Measurements from ENCODE around the gene AFF3. TPM values are rescaled to one million over a fixed set of nuclear protein-coding genes. Genes with fewer than 3 reads are reported as not detected.

The AFF3 gene
- total RNA-seq, 1 experiment from 2014 or later: not detected

DNA sequence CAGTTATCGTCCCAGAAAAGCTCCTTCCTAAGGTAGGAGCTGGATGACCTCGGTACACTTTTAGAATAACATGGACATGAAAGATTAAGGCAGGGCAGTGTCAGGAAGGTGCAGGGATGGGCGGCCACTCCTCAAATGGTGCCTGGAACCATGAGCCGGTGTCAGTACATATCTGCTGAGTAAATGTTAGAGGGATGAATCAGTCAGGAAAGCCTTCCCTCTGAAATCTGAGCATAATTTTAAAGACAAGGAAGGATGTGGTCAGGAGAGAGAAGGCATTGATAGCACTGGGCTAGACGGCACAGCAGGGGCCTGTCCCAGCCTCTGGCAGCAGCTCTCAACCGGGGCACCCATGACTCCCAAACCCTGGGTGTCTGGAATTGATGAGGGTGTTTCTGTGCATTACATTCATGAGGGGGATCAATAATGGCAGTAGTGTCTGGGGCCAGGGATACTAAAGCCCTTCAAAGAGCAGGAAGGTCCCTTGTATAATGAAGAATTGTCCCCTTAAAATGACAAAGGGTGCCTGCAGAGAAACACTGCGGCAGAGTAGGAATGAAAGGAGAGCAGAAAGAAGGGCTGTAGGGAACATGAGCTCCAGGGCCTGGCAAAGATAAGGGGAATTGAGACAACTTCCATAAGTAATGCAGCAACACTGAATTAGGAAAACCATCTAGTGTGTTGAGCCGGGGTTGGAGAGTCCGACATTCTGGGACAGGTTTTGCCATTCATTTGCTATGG lies 490.3 kb downstream of the AFF3 start:
- H3K4me2 ChIP-seq: no peak overlapping the region

DNA sequence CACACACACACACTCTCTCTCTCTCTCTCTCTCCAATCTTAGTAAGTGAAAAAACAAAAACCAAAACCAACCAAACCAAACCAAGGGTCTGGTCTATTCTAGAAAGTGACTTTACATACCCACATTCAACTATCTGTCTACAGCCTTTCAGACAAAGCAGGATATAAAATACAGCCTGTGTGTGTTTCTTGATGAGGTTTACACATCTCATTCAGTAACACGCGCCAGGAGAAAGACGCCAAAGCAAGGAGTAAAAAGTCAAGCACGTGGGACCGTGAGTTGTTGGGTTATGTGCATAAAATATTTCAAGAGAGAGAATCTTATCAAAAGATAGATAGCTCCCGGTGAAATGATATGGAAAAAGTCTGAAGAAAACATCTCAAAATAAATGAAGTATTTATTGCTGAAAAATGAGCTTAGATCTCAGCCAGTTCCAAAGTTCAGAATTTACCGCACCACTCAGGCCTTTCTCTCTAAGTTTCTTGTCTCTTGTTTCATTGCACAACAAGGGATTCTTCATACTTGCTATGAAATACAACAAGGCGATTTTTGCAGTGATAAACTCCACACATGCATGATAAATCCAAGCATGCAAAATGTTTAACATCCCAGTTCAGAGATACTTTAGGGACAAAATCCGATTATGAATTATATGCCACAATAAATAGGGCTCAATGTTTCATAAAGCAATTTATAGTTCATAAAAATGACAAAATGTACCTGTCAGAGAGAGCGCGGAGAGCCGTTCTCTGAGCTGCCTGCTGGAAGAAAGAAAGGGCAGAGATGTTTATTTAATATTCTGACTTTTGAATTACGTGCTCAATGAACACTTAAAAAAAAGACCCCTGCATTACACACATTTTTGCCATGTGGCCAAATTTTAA lies 493.2 kb downstream of the AFF3 start:
- no TSS peak for BruUV-seq (replicated peaks)
- H4K20me1 ChIP-seq (ENCODE audit: insufficient read depth): no peaks in the 10 kb centered on the region; the same call in 1 of the 2 replicates
- H3K9me3 ChIP-seq (ENCODE audit: insufficient read depth, low read depth): no peaks in the 10 kb centered on the region
- H2AFZ ChIP-seq: no peak overlapping the region
- POLR2A ChIA-PET (ENCODE audit: unreplicated experiment): interaction anchor here (0.5 kb wide), 1 partner anchor 105 kb away, joined by 8 read pairs; no protein-coding TSS in a partner anchor
- H3K9me2 ChIP-seq (ENCODE audit: insufficient read depth): no peaks in the 10 kb centered on the region
- H3K4me1 ChIP-seq (replicated peaks; ENCODE audit: insufficient read depth): no peaks in the 10 kb centered on the region
- H3F3A ChIP-seq (ENCODE audit: insufficient read depth, low read depth): no peaks in the 10 kb centered on the region
- H3K79me2 ChIP-seq (ENCODE audit: low read depth): no peaks in the 10 kb centered on the region
- H3K4me3 ChIP-seq: no peak overlapping the region
- H3K4me2 ChIP-seq: no peak overlapping the region
- H3K27me3 ChIP-seq (ENCODE audit: insufficient read depth, low read depth): peaks cover 92% of the 10 kb centered on the region
- H3K27ac ChIP-seq: no peak overlapping the region
- intact Hi-C loops (cut with micrococcal nuclease; ENCODE audit: unreplicated experiment): no loop called here
- TF ChIP-seq, protein P1, sequence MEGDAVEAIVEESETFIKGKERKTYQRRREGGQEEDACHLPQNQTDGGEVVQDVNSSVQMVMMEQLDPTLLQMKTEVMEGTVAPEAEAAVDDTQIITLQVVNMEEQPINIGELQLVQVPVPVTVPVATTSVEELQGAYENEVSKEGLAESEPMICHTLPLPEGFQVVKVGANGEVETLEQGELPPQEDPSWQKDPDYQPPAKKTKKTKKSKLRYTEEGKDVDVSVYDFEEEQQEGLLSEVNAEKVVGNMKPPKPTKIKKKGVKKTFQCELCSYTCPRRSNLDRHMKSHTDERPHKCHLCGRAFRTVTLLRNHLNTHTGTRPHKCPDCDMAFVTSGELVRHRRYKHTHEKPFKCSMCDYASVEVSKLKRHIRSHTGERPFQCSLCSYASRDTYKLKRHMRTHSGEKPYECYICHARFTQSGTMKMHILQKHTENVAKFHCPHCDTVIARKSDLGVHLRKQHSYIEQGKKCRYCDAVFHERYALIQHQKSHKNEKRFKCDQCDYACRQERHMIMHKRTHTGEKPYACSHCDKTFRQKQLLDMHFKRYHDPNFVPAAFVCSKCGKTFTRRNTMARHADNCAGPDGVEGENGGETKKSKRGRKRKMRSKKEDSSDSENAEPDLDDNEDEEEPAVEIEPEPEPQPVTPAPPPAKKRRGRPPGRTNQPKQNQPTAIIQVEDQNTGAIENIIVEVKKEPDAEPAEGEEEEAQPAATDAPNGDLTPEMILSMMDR (conservative IDR thresholded peaks at IDR 0.05): no peak
- no peak for TF ChIP-seq EZH2 (IDR thresholded peaks at IDR 0.05; ENCODE audit: low read depth)
- DNase-seq: no peak
- no peaks in the 10 kb centered on the region for H3K36me3 ChIP-seq (ENCODE audit: low read depth)
- CTCF ChIA-PET: no interaction called here

More for the DNA sequence above, 490.3 kb downstream of the AFF3 start:
- BruUV-seq (replicated peaks): no TSS peak
- DNase-seq: no peak
- POLR2A ChIA-PET (ENCODE audit: unreplicated experiment): no interaction called here
- Histone ChIP-seq H3F3A (ENCODE audit: insufficient read depth, low read depth) (no peaks in the 10 kb centered on the region), H4K20me1 (ENCODE audit: insufficient read depth) (no peaks in the 10 kb centered on the region; the same call in 1 of the 2 replicates), H3K36me3 (ENCODE audit: low read depth) (no peaks in the 10 kb centered on the region), H3K9me2 (ENCODE audit: insufficient read depth) (no peaks in the 10 kb centered on the region), H3K79me2 (ENCODE audit: low read depth) (no peaks in the 10 kb centered on the region), H3K9me3 (ENCODE audit: insufficient read depth, low read depth) (no peaks in the 10 kb centered on the region), H3K27me3 (ENCODE audit: insufficient read depth, low read depth) (peaks cover 91% of the 10 kb centered on the region), H2AFZ (no peak overlapping the region), H3K4me1 (replicated peaks; ENCODE audit: insufficient read depth) (no peaks in the 10 kb centered on the region), H3K27ac (no peak overlapping the region), H3K4me3 (no peak overlapping the region)
- CTCF ChIA-PET: no interaction called here
- intact Hi-C loops (cut with micrococcal nuclease; ENCODE audit: unreplicated experiment): no loop called here
- no peak for TF ChIP-seq EZH2 (IDR thresholded peaks at IDR 0.05; ENCODE audit: low read depth)
- TF ChIP-seq, protein P1 (conservative IDR thresholded peaks at IDR 0.05): no peak

DNA sequence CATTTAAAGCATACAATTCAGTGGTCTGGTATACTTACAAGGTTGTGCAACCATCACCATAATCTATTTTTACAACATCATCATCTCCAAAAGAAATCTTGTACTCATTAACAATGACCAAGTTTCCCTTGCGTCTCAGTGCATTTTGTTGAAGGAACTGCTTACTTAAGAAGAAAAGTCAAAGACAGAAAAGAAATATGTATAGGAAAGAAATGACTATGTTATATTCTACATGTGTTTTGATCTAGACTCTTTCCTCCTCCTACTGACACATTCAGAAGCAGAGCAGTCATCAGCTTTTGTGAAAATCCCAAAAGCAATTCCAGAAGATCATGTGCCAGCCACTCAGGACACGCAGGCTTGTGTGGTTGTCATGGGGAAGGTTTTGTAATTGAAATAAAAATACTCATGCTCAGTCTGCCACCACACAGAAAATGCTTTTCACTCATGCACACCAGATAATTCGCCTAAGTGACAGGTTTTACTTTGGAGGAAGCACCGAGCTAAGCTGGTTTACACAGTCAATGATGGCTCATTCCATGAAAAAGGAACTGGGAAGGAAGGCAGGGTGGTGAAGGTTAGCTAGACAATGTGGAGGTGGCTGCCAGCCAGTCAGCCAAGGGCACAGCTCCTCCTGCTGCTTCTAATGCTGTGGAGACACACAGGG lies 494.1 kb downstream of the AFF3 start:
- Histone ChIP-seq H2AFZ (no peak overlapping the region), H3K4me2 (no peak overlapping the region), H3K36me3 (ENCODE audit: low read depth) (no peaks in the 10 kb centered on the region), H3K9me3 (ENCODE audit: insufficient read depth, low read depth) (no peaks in the 10 kb centered on the region), H3K27ac (no peak overlapping the region), H3K4me1 (replicated peaks; ENCODE audit: insufficient read depth) (no peaks in the 10 kb centered on the region), H3F3A (ENCODE audit: insufficient read depth, low read depth) (no peaks in the 10 kb centered on the region), H4K20me1 (ENCODE audit: insufficient read depth) (no peaks in the 10 kb centered on the region), H3K9me2 (ENCODE audit: insufficient read depth) (no peaks in the 10 kb centered on the region), H3K27me3 (ENCODE audit: insufficient read depth, low read depth) (peaks cover 93% of the 10 kb centered on the region), H3K79me2 (ENCODE audit: low read depth) (no peaks in the 10 kb centered on the region), H3K4me3 (no peak overlapping the region)
- no peak for TF ChIP-seq EZH2 (IDR thresholded peaks at IDR 0.05; ENCODE audit: low read depth)
- TF ChIP-seq, protein P1 (conservative IDR thresholded peaks at IDR 0.05): no peak
- no peak for DNase-seq
- no TSS peak for BruUV-seq (replicated peaks)
- POLR2A ChIA-PET (ENCODE audit: unreplicated experiment): no interaction called here
- CTCF ChIA-PET: no interaction called here
- intact Hi-C loops (cut with micrococcal nuclease; ENCODE audit: unreplicated experiment): no loop called here

Measured in PC-9 (cell line).